ENCODE data around the gene SULF2.

GRCh38 chr20:47733892-47734291 is 51.4 kb downstream of the SULF2 start:
- TF ChIP-seq YY1 (IDR thresholded peaks at IDR 0.05; ENCODE audit: insufficient read depth, insufficient read length): no peak
- TF ChIP-seq ZNF274 (IDR thresholded peaks at IDR 0.05; ENCODE audit: low read depth, low read length): no peak
